BJ (cell line): Measurements from ENCODE around the gene PGAM5. TPM values are rescaled to one million over a fixed set of nuclear protein-coding genes. Genes with fewer than 3 reads are reported as not detected.

Experiments
- CTCF ChIA-PET: fragments of 350-600 bp; formaldehyde crosslinking; extraction: SDS; loops from one replicate; lab custom pipeline; 2021; ENCODE audit warnings: antibody characterized with exemption, inconsistent platforms; lab: Yijun Ruan, JAX
- POLR2A ChIA-PET: fragments of 300-600 bp; sonication (Branson Sonifier 250); formaldehyde crosslinking; extraction: SDS; loops from one replicate; lab custom pipeline; 2021; ENCODE audit warnings: antibody characterized with exemption; lab: Charles Lee
- DNase-seq: peaks from one replicate; pipeline ENCODE4 v3.0.0-alpha.2; 2011; ENCODE audit warnings: low read depth
- H3K27me3 ChIP-seq: 2 replicates; pipeline ENCODE4 v1.6.0; 2011; ENCODE audit warnings: low read length; ENCODE audit not compliant: control insufficient read depth, insufficient read depth
- H3K36me3 ChIP-seq: 2 replicates; pipeline ENCODE4 v1.5.1; 2011; ENCODE audit warnings: low read length; ENCODE audit not compliant: control insufficient read depth, insufficient read depth
- H3K4me3 ChIP-seq: 2 replicates; pipeline ENCODE4 v1.5.1; 2011; ENCODE audit warnings: low read depth, mild to moderate bottlenecking, control low read depth, low read length
- polyA plus RNA-seq: library from polyadenylated mRNA; depleted of rRNA; stranded (reverse); fragments of >200 nt; gene quantifications from 2 replicates; pipeline ENCODE4 v1.2.3, GENCODE V29; 2011
- TF ChIP-seq, protein P1 (sequence below): IDR thresholded peaks from 2 replicates; pipeline ENCODE4 v1.5.1; 2011; ENCODE audit warnings: low read depth, mild to moderate bottlenecking, control low read depth, inconsistent platforms, low read length, moderate library complexity; ENCODE audit not compliant: insufficient read depth

The PGAM5 gene
- polyA plus RNA-seq, 1 experiment, result 17.7 TPM

DNA sequence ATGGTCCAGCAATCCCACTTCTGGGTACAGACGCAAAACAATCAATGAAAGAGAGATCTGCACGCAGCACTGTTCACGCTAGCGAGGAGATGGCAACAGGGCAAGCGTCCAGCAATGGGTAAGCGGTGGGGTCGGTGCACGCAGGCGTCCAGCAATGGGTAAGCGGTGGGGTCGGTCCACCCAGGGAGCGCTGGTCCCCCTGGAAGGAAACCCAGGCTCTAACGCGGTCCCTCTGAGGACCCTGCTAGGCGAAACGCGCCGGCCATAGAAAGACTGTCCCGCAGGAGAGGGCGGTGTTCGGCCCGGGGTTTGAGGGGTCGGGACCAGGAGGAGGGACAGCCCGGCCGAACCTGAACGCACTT lies 618 bp upstream of the PGAM5 start:
- Histone ChIP-seq H3K4me3 (peak overlapping the region; percentile 81), H3K36me3 (peaks cover 4% of the 10 kb centered on the region; the same call in 1 of the 2 replicates), H3K27me3 (no peaks in the 10 kb centered on the region)
- CTCF ChIA-PET, result interaction anchor here (1.1 kb wide), 1 partner anchor 9 kb away, joined by 5 read pairs; no protein-coding TSS in a partner anchor
- DNase-seq, result no peak
- TF ChIP-seq, protein P1, sequence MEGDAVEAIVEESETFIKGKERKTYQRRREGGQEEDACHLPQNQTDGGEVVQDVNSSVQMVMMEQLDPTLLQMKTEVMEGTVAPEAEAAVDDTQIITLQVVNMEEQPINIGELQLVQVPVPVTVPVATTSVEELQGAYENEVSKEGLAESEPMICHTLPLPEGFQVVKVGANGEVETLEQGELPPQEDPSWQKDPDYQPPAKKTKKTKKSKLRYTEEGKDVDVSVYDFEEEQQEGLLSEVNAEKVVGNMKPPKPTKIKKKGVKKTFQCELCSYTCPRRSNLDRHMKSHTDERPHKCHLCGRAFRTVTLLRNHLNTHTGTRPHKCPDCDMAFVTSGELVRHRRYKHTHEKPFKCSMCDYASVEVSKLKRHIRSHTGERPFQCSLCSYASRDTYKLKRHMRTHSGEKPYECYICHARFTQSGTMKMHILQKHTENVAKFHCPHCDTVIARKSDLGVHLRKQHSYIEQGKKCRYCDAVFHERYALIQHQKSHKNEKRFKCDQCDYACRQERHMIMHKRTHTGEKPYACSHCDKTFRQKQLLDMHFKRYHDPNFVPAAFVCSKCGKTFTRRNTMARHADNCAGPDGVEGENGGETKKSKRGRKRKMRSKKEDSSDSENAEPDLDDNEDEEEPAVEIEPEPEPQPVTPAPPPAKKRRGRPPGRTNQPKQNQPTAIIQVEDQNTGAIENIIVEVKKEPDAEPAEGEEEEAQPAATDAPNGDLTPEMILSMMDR, result no peak
- POLR2A ChIA-PET, result no interaction called here

DNA sequence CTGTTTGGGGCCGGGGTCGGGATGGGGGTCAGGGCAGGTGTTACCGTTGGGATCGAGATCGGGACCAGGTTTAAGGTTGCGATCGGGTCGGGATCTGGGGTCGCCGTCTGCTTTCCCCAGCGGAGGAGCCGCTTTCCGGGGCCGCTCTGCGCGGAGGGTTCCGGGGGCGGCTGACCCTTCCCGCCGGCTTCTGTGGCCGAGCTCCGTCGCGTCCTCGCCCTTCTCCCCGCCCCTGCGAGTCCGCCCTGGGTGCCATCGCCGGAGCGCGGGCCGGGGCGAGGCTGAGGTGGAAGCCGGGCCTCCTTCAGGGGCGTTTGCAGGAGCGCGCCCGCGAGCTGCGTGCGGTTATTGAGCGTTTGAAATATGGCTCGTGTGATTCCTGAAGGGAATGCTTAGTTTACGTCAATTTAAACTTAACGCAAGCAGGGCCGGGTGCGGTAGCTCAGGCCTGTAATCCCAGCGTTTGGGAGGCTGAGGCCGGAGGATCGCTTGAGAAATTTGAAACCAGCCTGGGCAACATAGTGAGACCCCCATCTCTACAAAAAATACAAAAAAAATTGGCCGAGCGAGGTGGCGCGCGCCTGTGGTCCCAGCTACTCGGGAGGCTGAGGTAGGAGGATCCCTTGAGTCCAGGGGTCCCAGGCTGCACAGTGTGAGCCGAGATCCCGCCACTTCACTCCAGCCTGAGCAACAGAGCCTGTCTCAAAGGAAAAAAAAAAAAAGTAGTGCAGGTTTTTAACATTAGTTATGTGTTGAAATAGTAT lies 620 bp downstream of the PGAM5 start:
- no peaks in the 10 kb centered on the region for H3K27me3 ChIP-seq
- ChIA-PET CTCF (interaction anchor here (1.1 kb wide), 2 partner anchors 8 to 19 kb away, joined by 3 to 5 read pairs; no protein-coding TSS in a partner anchor), POLR2A (no interaction called here)
- TF ChIP-seq, protein P1, result no peak
- no peak for DNase-seq
- peak overlapping the region; percentile 81 for H3K4me3 ChIP-seq
- peaks cover 4% of the 10 kb centered on the region; the same call in 1 of the 2 replicates for H3K36me3 ChIP-seq

DNA sequence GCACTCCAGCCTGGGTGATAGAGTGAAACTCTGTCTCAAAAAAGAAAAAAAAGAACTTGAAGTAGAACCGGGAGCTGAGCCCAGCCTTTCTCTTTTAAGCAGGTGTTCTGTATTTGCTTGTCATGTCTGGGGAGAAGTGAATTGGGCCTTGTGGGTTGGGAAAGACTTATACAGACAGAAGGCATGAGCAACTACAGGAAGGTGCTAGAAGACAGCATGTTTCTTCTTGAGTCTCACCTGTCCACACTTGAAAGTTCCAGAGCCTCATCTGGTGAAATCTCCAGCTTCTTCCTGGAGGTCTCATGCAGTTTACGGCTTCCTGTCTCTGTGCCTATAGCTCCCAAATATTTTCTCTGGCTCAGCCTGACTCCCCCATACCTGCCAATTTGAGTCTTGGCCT lies 2.5 kb downstream of the PGAM5 start:
- DNase-seq, result no peak
- ChIA-PET POLR2A (no interaction called here), CTCF (no interaction called here)
- Histone ChIP-seq H3K27me3 (no peaks in the 10 kb centered on the region), H3K36me3 (peaks cover 11% of the 10 kb centered on the region), H3K4me3 (no peak overlapping the region)
- TF ChIP-seq, protein P1, result no peak

DNA sequence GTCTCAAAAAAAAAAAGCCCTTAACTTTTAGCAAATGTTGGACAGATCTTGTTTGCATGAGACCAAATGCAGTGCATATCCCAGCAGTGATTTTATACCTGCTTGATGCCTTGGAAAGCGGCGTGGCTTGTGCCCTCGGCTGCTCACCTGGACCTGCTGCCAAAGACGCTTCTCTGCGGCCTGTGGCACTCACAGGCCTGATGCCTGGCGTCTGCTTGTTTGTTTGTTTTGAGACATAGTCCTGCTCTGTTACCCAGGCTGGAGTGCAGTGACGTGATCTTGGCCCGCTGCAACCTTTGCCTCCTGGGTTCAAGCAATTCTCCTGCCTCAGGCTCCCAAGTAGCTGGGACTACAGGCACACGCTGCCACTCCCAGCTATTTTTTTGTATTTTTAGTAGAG lies 5.2 kb downstream of the PGAM5 start:
- H3K4me3 ChIP-seq, result no peak overlapping the region
- peaks cover 24% of the 10 kb centered on the region for H3K36me3 ChIP-seq
- no peak for DNase-seq
- TF ChIP-seq, protein P1, result no peak
- CTCF ChIA-PET, result no interaction called here
- no peaks in the 10 kb centered on the region for H3K27me3 ChIP-seq
- POLR2A ChIA-PET, result no interaction called here

DNA sequence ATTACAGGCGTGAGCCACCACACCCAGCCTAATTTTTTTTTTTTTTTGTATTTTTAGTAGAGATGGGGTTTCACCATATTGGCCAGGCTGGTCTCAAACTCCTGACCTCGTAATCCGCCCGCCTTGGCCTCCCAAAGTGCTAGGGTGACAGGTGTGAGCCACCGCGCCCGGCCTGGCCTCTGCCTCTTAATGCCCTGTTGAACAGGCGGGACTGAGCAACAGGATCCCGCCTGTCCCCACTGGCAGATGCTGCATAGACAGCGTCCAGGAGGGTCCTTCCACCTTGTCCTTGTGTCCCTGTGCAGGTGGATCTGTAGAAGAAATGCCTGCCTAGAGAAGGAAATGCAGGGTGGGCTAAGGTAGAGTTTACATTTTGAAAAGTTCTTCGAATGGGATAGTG lies 5.7 kb downstream of the PGAM5 start:
- DNase-seq, result no peak
- ChIA-PET CTCF (no interaction called here), POLR2A (no interaction called here)
- Histone ChIP-seq H3K36me3 (peaks cover 28% of the 10 kb centered on the region), H3K27me3 (no peaks in the 10 kb centered on the region), H3K4me3 (no peak overlapping the region)
- TF ChIP-seq, protein P1, result no peak
